ENCODE data around the gene WFIKKN2. TPM values are rescaled to one million over a fixed set of nuclear protein-coding genes. Genes with fewer than 3 reads are reported as not detected.

Gene WFIKKN2
- total RNA-seq, 1 donor: under 0.01 TPM

GRCh38 chr17:50865868-50866260 is 30.5 kb downstream of the WFIKKN2 start:
- peak overlapping the region; percentile 88 for H3K4me3 ChIP-seq (ENCODE audit: low read depth, low read length)
- no peak for TF ChIP-seq CTCF (IDR thresholded peaks at IDR 0.05; ENCODE audit: insufficient read depth, low read length)
- DNase-seq (ENCODE audit: low read depth): no peak

GRCh38 chr17:50866261-50866949 is 31.0 kb downstream of the WFIKKN2 start, which contains the start of gene TOB1:
TOB1 (minus strand) TSS chr17:50866354; CDS start chr17:50864017, 2,337 bp downstream.
- peak; percentile 95 for DNase-seq (ENCODE audit: low read depth)
- H3K4me3 ChIP-seq (ENCODE audit: low read depth, low read length): peak within 1 kb of the TSS; percentile 88
- TF ChIP-seq CTCF (IDR thresholded peaks at IDR 0.05; ENCODE audit: insufficient read depth, low read length): no peak

- DNase-seq (ENCODE audit: low read depth): no peak
- TF ChIP-seq CTCF (IDR thresholded peaks at IDR 0.05; ENCODE audit: insufficient read depth, low read length): no peak
Measured at GRCh38 chr17:50866950-50867362, 31.6 kb downstream of the WFIKKN2 start.

GRCh38 chr17:50867363-50868139 is 32.2 kb downstream of the WFIKKN2 start:
- no peak for TF ChIP-seq CTCF (IDR thresholded peaks at IDR 0.05; ENCODE audit: insufficient read depth, low read length)
- peak; percentile 95 for DNase-seq (ENCODE audit: low read depth)
- peak overlapping the region; percentile 79 for H3K4me3 ChIP-seq (ENCODE audit: low read depth, low read length)

More at GRCh38 chr17:50866950-50867362, 31.6 kb downstream of the WFIKKN2 start:
- H3K4me3 ChIP-seq (ENCODE audit: low read depth, low read length): peak overlapping the region; percentile 79

- H3K4me3 ChIP-seq (ENCODE audit: low read depth, low read length): peak overlapping the region; percentile 79
- DNase-seq (ENCODE audit: low read depth): no peak
- no peak for TF ChIP-seq CTCF (IDR thresholded peaks at IDR 0.05; ENCODE audit: insufficient read depth, low read length)
Measured at GRCh38 chr17:50868140-50868438, 32.7 kb downstream of the WFIKKN2 start.

- no peak overlapping the region for H3K4me3 ChIP-seq (ENCODE audit: low read depth, low read length)
- no peak for TF ChIP-seq CTCF (IDR thresholded peaks at IDR 0.05; ENCODE audit: insufficient read depth, low read length)
- DNase-seq (ENCODE audit: low read depth): no peak
Measured at GRCh38 chr17:50868602-50869001, 33.2 kb downstream of the WFIKKN2 start.

Measured in fibroblast of the aortic adventitia (primary cell).